HG03095 (cell line): ENCODE results near the gene ZNF25.
"Not testable (repeated sequence)": the region's sequence is repeated elsewhere in the genome, so short reads cannot be mapped to it uniquely, and the experiment has no call there.

Experiments used
- ATAC-seq: cut with Tn5 transposase; IDR thresholded peaks from one replicate; pipeline ENCODE4 v1.9.1; 2021; ENCODE audit warnings: moderate library complexity; ENCODE audit not compliant: unreplicated experiment

Gene ZNF25

DNA sequence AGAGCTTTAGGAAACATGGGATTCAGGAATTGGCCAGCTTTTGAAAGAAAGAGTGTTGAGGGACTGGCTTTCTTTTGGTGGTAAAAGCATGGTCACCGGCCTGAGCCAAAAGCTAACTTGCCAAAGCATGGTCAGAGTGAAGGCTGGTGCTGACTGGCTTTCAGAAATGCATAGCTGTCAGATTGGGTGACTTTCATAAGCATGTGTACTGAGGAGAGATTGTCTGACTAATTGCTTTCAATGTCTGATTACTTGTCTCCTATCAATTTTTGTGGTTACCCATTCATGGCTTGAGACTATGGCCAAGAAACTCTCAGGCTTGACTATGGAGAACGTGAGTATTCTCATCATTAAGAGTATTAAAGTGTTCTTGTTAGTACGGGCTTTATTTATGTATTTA is 28.2 kb downstream of the ZNF25 start:
- no peak for ATAC-seq

DNA sequence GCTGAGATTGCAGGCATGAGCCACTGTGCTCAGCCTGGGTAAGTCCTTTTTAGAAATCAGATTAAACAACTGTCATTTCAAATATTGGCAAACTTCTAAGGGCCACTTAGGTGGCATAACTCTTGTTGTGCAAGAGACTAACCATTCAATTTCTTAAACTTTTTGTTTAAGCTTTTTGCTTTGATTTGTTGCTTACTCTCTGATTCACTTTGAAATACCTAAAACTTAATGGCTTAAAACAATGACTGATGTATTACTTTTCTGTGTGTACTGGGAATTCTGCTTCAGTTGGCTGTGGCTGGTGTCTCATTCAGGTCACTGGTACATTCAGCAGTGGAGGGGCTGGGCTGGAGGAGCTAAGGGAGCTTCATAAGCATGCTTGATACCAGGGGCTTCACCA is 28.9 kb downstream of the ZNF25 start:
- ATAC-seq: no peak

- no peak for ATAC-seq
These were observed 38.6 kb downstream of the ZNF25 start for GRCh38 chr10:37937864-37938263.

- no peak for ATAC-seq
These were observed 41.7 kb downstream of the ZNF25 start for GRCh38 chr10:37934791-37935190.

- no peak for ATAC-seq
These were observed 46.0 kb downstream of the ZNF25 start for GRCh38 chr10:37930423-37930822.

GRCh38 chr10:37908165-37908564 is 68.3 kb downstream of the ZNF25 start:
- ATAC-seq: not testable (repeated sequence)

GRCh38 chr10:37906382-37906781 is 70.1 kb downstream of the ZNF25 start:
- no peak for ATAC-seq
